ENCODE measurements around the gene FAM200C. TPM values are rescaled to one million over a fixed set of nuclear protein-coding genes. Genes with fewer than 3 reads are reported as not detected.

FAM200C gene
- total and polyA plus RNA-seq, 2 of the 13 experiments (the other 11 are each of a cell fraction or from before 2014, with no cell fraction given), result 3.2 to 4.7 TPM

- DNase-seq (ENCODE audit: low spot score) (no peak), FAIRE-seq (no peak), ATAC-seq (no peak)
- no peaks in the 10 kb centered on the region for H3K9me3 ChIP-seq (ENCODE audit: low read length)
- POLR2A ChIA-PET, result no interaction called here
- no peak overlapping the region for H3K4me3 ChIP-seq (replicated peaks in 1 of 3; ENCODE audit: insufficient read depth in 1 of 3, low read depth in 2 of 3, low read length in 3 of 3)
- H2AFZ ChIP-seq (ENCODE audit: low read length), result no peak overlapping the region
- 66% methylated on average over 13 of the region's 14 CpGs for WGBS (ENCODE audit: low lambda C conversion rate)
- intact Hi-C loops (cut with micrococcal nuclease; ENCODE audit: unreplicated experiment) (no loop called here), in situ Hi-C loops (cut with HindIII; ENCODE audit: extremely low pct_ligation_motif_present, low pct_unique_long_range_greater_than_20kb) (no loop called here)
- no peaks in the 10 kb centered on the region for H3K4me1 ChIP-seq (ENCODE audit: insufficient read depth, low read length)
- no peak overlapping the region for H3K4me2 ChIP-seq (ENCODE audit: low read depth, low read length)
- CTCF ChIA-PET (ENCODE audit: low intra/inter-chr PET ratio, low total read pairs), result no interaction called here
- no TSS peak for BruUV-seq (replicated peaks)
- no peaks in the 10 kb centered on the region for H4K20me1 ChIP-seq (ENCODE audit: insufficient read depth, low read length)
- no peaks in the 10 kb centered on the region for H3K79me2 ChIP-seq (ENCODE audit: insufficient read depth, low read length)
- H3K36me3 ChIP-seq (replicated peaks in 1 of 2; ENCODE audit: control insufficient read depth in 1 of 2, insufficient read depth in 2 of 2, low read length in 2 of 2), result no peaks in the 10 kb centered on the region
- H3K9ac ChIP-seq (ENCODE audit: insufficient read depth, low read depth, low read length), result no peak overlapping the region
- H3K27me3 ChIP-seq (ENCODE audit: control insufficient read depth in 1 of 2, insufficient read depth in 2 of 2, low read length in 2 of 2), result peaks cover 0 to 4% of the 10 kb centered on the region in 2 experiments; a peak in 3 of 5 replicates
- no peak overlapping the region for H3K27ac ChIP-seq (ENCODE audit: extremely low read length, insufficient read depth, low read length)
- TF ChIP-seq GPBP1L1 (CRISPR knock-in tag; IDR thresholded peaks at IDR 0.05) (no peak), ZNF10 (CRISPR knock-in tag; IDR thresholded peaks at IDR 0.05; ENCODE audit: borderline replicate concordance, low read depth) (no peak), ZNF646 (CRISPR knock-in tag; IDR thresholded peaks at IDR 0.05) (no peak), ISX (CRISPR knock-in tag; conservative IDR thresholded peaks at IDR 0.05) (no peak), TERF1 (CRISPR knock-in tag; IDR thresholded peaks at IDR 0.05) (no peak), STAT5B (CRISPR knock-in tag; IDR thresholded peaks at IDR 0.05) (no peak), PBX2 (CRISPR knock-in tag; IDR thresholded peaks at IDR 0.05) (no peak), ZNF878 (CRISPR knock-in tag; IDR thresholded peaks at IDR 0.05) (no peak), HOXA7 (CRISPR knock-in tag; IDR thresholded peaks at IDR 0.05) (no peak), ZNF468 (CRISPR knock-in tag; IDR thresholded peaks at IDR 0.05) (no peak), CC2D1A (CRISPR knock-in tag; IDR thresholded peaks at IDR 0.05) (no peak), ZNF430 (CRISPR knock-in tag; IDR thresholded peaks at IDR 0.05) (no peak), ZNF737 (CRISPR knock-in tag; IDR thresholded peaks at IDR 0.05; ENCODE audit: borderline replicate concordance) (no peak)
Observed at GRCh38 chr5:160354666-160355065, 45.2 kb downstream of the FAM200C start.

Measured in HepG2 (cell line).